Endothelial cell of umbilical vein (primary cell): ENCODE measurements around the gene TCF7. TPM values are rescaled to one million over a fixed set of nuclear protein-coding genes. Genes with fewer than 3 reads are reported as not detected.

ENCODE experiments used
- BruUV-seq: library from RNA; stranded (reverse); fragments of 400-500 nt; replicated peaks from 2 replicates; lab custom pipeline; 2021; lab: Mats Ljungman, UMichigan
- CTCF ChIA-PET: fragments of 300-600, 350-600 bp; sonication (Branson Sonifier 250); formaldehyde crosslinking; loops from one replicate; lab custom pipeline; 2021; ENCODE audit warnings: antibody characterized with exemption, inconsistent platforms; lab: Charles Lee
- POLR2A ChIA-PET: fragments of 300-600, 350-600 bp; sonication (Branson Sonifier 250); formaldehyde crosslinking; loops from one replicate; lab custom pipeline; 2021; ENCODE audit warnings: antibody characterized with exemption, inconsistent platforms; lab: Charles Lee
- DNase-seq: peaks from one replicate; pipeline ENCODE4 v3.0.0-alpha.2; 2011; ENCODE audit warnings: low read depth, low spot score
- FAIRE-seq: peaks from 2 replicates; lab custom pipeline; 2011; peaks lifted over from hg19 to GRCh38; lab: Jason Lieb, UNC
- H2AFZ ChIP-seq: 2 replicates; pipeline ENCODE4 v1.6.0; 2012; ENCODE audit warnings: low read depth, low read length, control low read depth, inconsistent platforms
- H3K27ac ChIP-seq: 2 replicates; pipeline ENCODE4 v1.5.1; 2011; ENCODE audit warnings: low read depth, mild to moderate bottlenecking, control low read depth, low read length, moderate library complexity; ENCODE audit not compliant: insufficient read depth
- H3K27me3 ChIP-seq, 2 experiments: 2 replicates each; pipeline versions ENCODE4 v1.6.0 to v1.6.1; 2011; ENCODE audit warnings: low read length in 2 of 2, mixed read lengths in 1 of 2; ENCODE audit not compliant: control insufficient read depth in 2 of 2, insufficient read depth in 2 of 2
- H3K36me3 ChIP-seq, 2 experiments: 2 replicates in 1 of 2; 3 replicates in 1 of 2; pipeline ENCODE4 v1.5.1; 2011; ENCODE audit warnings: low read length in 2 of 2, mild to moderate bottlenecking in 1 of 2, moderate library complexity in 1 of 2; ENCODE audit not compliant: control insufficient read depth in 2 of 2, insufficient read depth in 2 of 2; ENCODE audit errors: extremely low read depth in 1 of 2
- H3K4me1 ChIP-seq: 3 replicates; pipeline ENCODE4 v1.5.1; 2011; ENCODE audit warnings: mild to moderate bottlenecking, low read length; ENCODE audit not compliant: control insufficient read depth, insufficient read depth; ENCODE audit errors: extremely low read depth
- H3K4me2 ChIP-seq: 2 replicates; pipeline ENCODE4 v1.6.1; 2011; ENCODE audit warnings: low read length, control low read depth, mixed read lengths; ENCODE audit not compliant: insufficient read depth
- H3K4me3 ChIP-seq, 3 experiments: fragments of 200-600 bp in 1 of 3; sonication (generic), shearing (Covaris generic) in 1 of 3; replicated peaks in 1 of 3; 2 replicates each; pipeline ENCODE4 v1.5.1; 2011 to 2016; ENCODE audit warnings: control low read depth in 3 of 3, low read length in 3 of 3, mild to moderate bottlenecking in 2 of 3, inconsistent platforms in 1 of 3, low read depth in 1 of 3, moderate library complexity in 1 of 3; ENCODE audit not compliant: insufficient read depth in 1 of 3
- H3K79me2 ChIP-seq: 2 replicates; pipeline ENCODE4 v1.6.0; 2012; ENCODE audit warnings: low read length, inconsistent platforms; ENCODE audit not compliant: control insufficient read depth, insufficient read depth
- H3K9ac ChIP-seq: replicated peaks from 2 replicates; pipeline ENCODE3; 2011; ENCODE audit warnings: low read length, control low read depth; ENCODE audit not compliant: insufficient read depth; ENCODE audit errors: extremely low read depth
- H3K9me1 ChIP-seq: replicated peaks from 3 replicates; pipeline ENCODE4 v1.6.0; 2011; ENCODE audit warnings: mild to moderate bottlenecking, low read length; ENCODE audit not compliant: control insufficient read depth, insufficient read depth; ENCODE audit errors: extremely low read depth
- H3K9me3 ChIP-seq: replicated peaks from 2 replicates; pipeline ENCODE4 v1.5.1; 2012; ENCODE audit warnings: low read length, inconsistent platforms; ENCODE audit not compliant: control insufficient read depth, insufficient read depth
- H4K20me1 ChIP-seq: replicated peaks from 2 replicates; pipeline ENCODE3; 2011; ENCODE audit warnings: mild to moderate bottlenecking, low read length; ENCODE audit not compliant: control insufficient read depth, insufficient read depth; ENCODE audit errors: extremely low read depth
- CTCF ChIP-seq, 2 donors: IDR thresholded peaks; 1 replicate in 1 of 2; 2 replicates in 1 of 2; pipeline ENCODE4 v1.5.1; 2011; ENCODE audit warnings: low read length in 2 of 2, mild to moderate bottlenecking in 2 of 2, moderate library complexity in 2 of 2, control low read depth in 1 of 2, inconsistent platforms in 1 of 2, low read depth in 1 of 2; ENCODE audit not compliant: insufficient read depth in 1 of 2; ENCODE audit errors: extremely low read depth in 1 of 2
- EZH2 ChIP-seq: IDR thresholded peaks from 2 replicates; pipeline ENCODE4 v1.6.1; 2012; ENCODE audit warnings: borderline replicate concordance, low read depth, mild to moderate bottlenecking, moderate library complexity, low read length, inconsistent platforms; ENCODE audit not compliant: severe bottlenecking
- FOS ChIP-seq: IDR thresholded peaks from 2 replicates; pipeline ENCODE4 v1.6.1; 2011; ENCODE audit warnings: mild to moderate bottlenecking, low read length, moderate library complexity, borderline replicate concordance; ENCODE audit not compliant: insufficient read depth
- GATA2 ChIP-seq: IDR thresholded peaks from 2 replicates; pipeline ENCODE4 v1.7.0; 2011; ENCODE audit warnings: low read depth, mild to moderate bottlenecking, moderate library complexity, mixed read lengths, low read length; ENCODE audit not compliant: insufficient read length, insufficient read depth
- JUN ChIP-seq: IDR thresholded peaks from 2 replicates; pipeline ENCODE4 v1.6.1; 2011; ENCODE audit warnings: borderline replicate concordance, low read depth; ENCODE audit not compliant: insufficient read length, insufficient read depth
- MAX ChIP-seq: IDR thresholded peaks from 2 replicates; pipeline ENCODE4 v1.6.1; 2011; ENCODE audit not compliant: insufficient read depth, insufficient read length
- MYC ChIP-seq: IDR thresholded peaks from one replicate; pipeline ENCODE4 v1.6.1; 2011; ENCODE audit warnings: mild to moderate bottlenecking, low read depth, low read length
- POLR2A ChIP-seq: IDR thresholded peaks from 2 replicates; pipeline ENCODE4 v1.6.1; 2012; ENCODE audit warnings: low read depth, mild to moderate bottlenecking, control low read depth, low read length
- POLR2AphosphoS5 ChIP-seq: IDR thresholded peaks from 2 replicates; pipeline ENCODE4 v1.6.1; 2012; ENCODE audit warnings: low read depth, mild to moderate bottlenecking, control low read depth, low read length, moderate library complexity; ENCODE audit not compliant: insufficient read depth
- dilution Hi-C: fragments of 300-500 bp; cut with MboI; formaldehyde crosslinking; loops from one replicate; pipeline ENCODE4 v1.15.0; 2019; ENCODE audit warnings: low sequenced_read_pairs; ENCODE audit not compliant: extremely low pct_ligation_motif_present
- intact Hi-C: fragments of 100-400 bp; cut with micrococcal nuclease; formaldehyde crosslinking; loops from one replicate; pipeline ENCODE4 v1.10.0; 2022
- polyA plus RNA-seq, 4 experiments: library from polyadenylated mRNA; depleted of rRNA in 3 of 4; stranded (reverse) in 3 of 4; unstranded in 1 of 4; fragments of >200 nt; gene quantifications; 2 replicates each; pipeline versions ENCODE4 v1.2.1 to v1.2.3, GENCODE V29; 2011 to 2012; ENCODE audit warnings: missing spikeins in 1 of 4
- total RNA-seq: library from RNA; stranded (reverse); gene quantifications from 2 replicates; pipeline ENCODE4 v1.2.3, GENCODE V29; 2021

Gene TCF7
- total and polyA plus RNA-seq, 2 donors (not counting 3 experiments of a cell fraction or from before 2014, with no cell fraction given): 1.8 to 2.5 TPM

- TF ChIP-seq FOS: no peak
- TF ChIP-seq GATA2: no peak
- no peak for TF ChIP-seq POLR2A
- TF ChIP-seq JUN: no peak
- no peak for TF ChIP-seq MAX
- no peak overlapping the region for H3K27ac ChIP-seq
- FAIRE-seq: no peak
- H3K4me3 ChIP-seq: no peak overlapping the region
- H3K36me3 ChIP-seq: no peaks in the 10 kb centered on the region
- CTCF ChIA-PET: interaction anchor here (1.1 to 3.1 kb wide), 5 partner anchors 9 to 77 kb away, joined by 3 to 10 read pairs (median 4); no protein-coding TSS in a partner anchor
- intact Hi-C loops: no loop called here
- BruUV-seq: no TSS peak
- peaks cover 14 to 15% of the 10 kb centered on the region in 2 experiments for H3K27me3 ChIP-seq
- H3K4me1 ChIP-seq: peaks cover 9% of the 10 kb centered on the region
- no peak for DNase-seq
- no peaks in the 10 kb centered on the region for H3K9me1 ChIP-seq
- POLR2A ChIA-PET: no interaction called here
- no peak overlapping the region for H2AFZ ChIP-seq
- dilution Hi-C loops: no loop called here
- H3K9me3 ChIP-seq: no peaks in the 10 kb centered on the region
- no peak overlapping the region for H3K4me2 ChIP-seq
- no peak overlapping the region for H3K9ac ChIP-seq
- no peaks in the 10 kb centered on the region for H4K20me1 ChIP-seq
- no peaks in the 10 kb centered on the region for H3K79me2 ChIP-seq
These were observed 2.6 kb downstream of the TCF7 start for GRCh38 chr5:134116789-134117761.

- Histone ChIP-seq H3K9me1 (no peaks in the 10 kb centered on the region), H3K79me2 (no peaks in the 10 kb centered on the region), H3K27ac (no peak overlapping the region), H3K4me3 (no peak overlapping the region), H2AFZ (no peak overlapping the region), H4K20me1 (no peaks in the 10 kb centered on the region), H3K36me3 (no peaks in the 10 kb centered on the region), H3K9ac (no peak overlapping the region), H3K4me2 (no peak overlapping the region), H3K4me1 (peaks cover 9% of the 10 kb centered on the region), H3K9me3 (no peaks in the 10 kb centered on the region), H3K27me3 (peaks cover 5 to 8% of the 10 kb centered on the region in 2 experiments)
- intact Hi-C loops: no loop called here
- dilution Hi-C loops: no loop called here
- POLR2A ChIA-PET: no interaction called here
- no peak for DNase-seq
- CTCF ChIA-PET: interaction anchor here (1.1 to 3.1 kb wide), 3 partner anchors 11 to 79 kb away, joined by 5 to 10 read pairs (median 6); no protein-coding TSS in a partner anchor
- BruUV-seq: no TSS peak
- TF ChIP-seq POLR2AphosphoS5 (no peak), MYC (no peak), EZH2 (no peak), POLR2A (no peak), CTCF (IDR thresholded peaks at IDR 0.05; ENCODE audit: extremely low read depth in 1 of 2, insufficient read depth in 1 of 2, low read depth in 1 of 2, low read length in 2 of 2) (no peak), FOS (no peak), JUN (no peak), MAX (no peak), GATA2 (no peak)
- no peak for FAIRE-seq
These were observed 3.8 kb downstream of the TCF7 start for GRCh38 chr5:134118212-134118835.
